ENCODE results near the gene CABLES2.

DNA sequence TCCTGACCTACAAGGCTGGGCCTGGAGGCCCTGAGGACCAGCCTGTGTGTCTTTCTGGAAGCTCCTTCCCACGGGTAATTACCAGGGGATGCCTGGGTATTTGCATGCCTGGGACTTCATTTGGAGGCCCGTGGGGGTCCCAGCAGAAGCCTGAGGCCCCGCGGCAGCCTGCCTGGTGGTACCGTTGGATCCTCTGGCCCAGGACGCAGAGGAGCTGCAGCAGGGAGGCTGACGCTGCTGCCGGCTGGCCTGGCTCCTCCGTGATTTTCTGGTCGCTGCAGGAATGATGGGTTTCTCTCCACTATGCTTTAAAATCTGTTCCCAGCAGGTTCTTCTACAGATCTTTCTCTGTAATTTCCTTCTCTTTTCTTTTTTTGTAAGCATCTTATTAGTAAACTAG is 6.5 kb downstream of the CABLES2 start:
- TF ChIP-seq, protein P1, sequence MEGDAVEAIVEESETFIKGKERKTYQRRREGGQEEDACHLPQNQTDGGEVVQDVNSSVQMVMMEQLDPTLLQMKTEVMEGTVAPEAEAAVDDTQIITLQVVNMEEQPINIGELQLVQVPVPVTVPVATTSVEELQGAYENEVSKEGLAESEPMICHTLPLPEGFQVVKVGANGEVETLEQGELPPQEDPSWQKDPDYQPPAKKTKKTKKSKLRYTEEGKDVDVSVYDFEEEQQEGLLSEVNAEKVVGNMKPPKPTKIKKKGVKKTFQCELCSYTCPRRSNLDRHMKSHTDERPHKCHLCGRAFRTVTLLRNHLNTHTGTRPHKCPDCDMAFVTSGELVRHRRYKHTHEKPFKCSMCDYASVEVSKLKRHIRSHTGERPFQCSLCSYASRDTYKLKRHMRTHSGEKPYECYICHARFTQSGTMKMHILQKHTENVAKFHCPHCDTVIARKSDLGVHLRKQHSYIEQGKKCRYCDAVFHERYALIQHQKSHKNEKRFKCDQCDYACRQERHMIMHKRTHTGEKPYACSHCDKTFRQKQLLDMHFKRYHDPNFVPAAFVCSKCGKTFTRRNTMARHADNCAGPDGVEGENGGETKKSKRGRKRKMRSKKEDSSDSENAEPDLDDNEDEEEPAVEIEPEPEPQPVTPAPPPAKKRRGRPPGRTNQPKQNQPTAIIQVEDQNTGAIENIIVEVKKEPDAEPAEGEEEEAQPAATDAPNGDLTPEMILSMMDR (IDR thresholded peaks at IDR 0.05) = no peak
- no peak for TF ChIP-seq POLR2A (IDR thresholded peaks at IDR 0.05)
